ENCODE results near the gene OR10C1. TPM values are rescaled to one million over a fixed set of nuclear protein-coding genes. Genes with fewer than 3 reads are reported as not detected.

OR10C1 gene
- total RNA-seq, 1 experiment from 2014 or later = not detected

DNA sequence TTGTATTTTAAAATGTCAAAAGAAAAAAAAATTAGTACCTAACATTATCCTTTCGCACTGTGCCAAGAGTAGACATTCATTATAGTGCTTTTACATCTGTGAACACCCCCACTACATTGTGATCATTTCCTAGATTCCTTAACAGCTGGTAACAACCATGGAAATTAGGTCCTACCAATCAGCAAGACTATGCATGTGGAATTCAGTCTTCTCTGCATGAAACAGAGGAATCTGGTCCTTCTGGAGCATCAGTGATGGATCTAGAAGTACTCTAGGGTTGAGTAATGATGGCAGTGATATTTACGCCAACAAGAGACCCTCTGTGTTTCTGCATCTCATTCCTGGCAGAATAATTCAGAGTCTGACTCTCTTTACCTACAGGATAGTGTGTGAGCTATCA, 14.9 kb upstream of the OR10C1 start:
- POLR2A ChIA-PET (ENCODE audit: unreplicated experiment) = no interaction called here
- intact Hi-C loops (cut with micrococcal nuclease; ENCODE audit: unreplicated experiment) = no loop called here
- no peak overlapping the region for H3K27ac ChIP-seq
- peaks cover 4% of the 10 kb centered on the region; the same call in 1 of the 2 replicates for H3K9me2 ChIP-seq (ENCODE audit: insufficient read depth)
- TF ChIP-seq, protein P1, sequence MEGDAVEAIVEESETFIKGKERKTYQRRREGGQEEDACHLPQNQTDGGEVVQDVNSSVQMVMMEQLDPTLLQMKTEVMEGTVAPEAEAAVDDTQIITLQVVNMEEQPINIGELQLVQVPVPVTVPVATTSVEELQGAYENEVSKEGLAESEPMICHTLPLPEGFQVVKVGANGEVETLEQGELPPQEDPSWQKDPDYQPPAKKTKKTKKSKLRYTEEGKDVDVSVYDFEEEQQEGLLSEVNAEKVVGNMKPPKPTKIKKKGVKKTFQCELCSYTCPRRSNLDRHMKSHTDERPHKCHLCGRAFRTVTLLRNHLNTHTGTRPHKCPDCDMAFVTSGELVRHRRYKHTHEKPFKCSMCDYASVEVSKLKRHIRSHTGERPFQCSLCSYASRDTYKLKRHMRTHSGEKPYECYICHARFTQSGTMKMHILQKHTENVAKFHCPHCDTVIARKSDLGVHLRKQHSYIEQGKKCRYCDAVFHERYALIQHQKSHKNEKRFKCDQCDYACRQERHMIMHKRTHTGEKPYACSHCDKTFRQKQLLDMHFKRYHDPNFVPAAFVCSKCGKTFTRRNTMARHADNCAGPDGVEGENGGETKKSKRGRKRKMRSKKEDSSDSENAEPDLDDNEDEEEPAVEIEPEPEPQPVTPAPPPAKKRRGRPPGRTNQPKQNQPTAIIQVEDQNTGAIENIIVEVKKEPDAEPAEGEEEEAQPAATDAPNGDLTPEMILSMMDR (conservative IDR thresholded peaks at IDR 0.05) = no peak
- TF ChIP-seq EZH2 (IDR thresholded peaks at IDR 0.05; ENCODE audit: low read depth) = no peak
- DNase-seq = no peak
- H4K20me1 ChIP-seq (ENCODE audit: insufficient read depth) = 0 out of 2 replicates have a peak, but pooled peaks cover 2% of the 10 kb centered on the region
- peaks cover 15% of the 10 kb centered on the region; the same call in 1 of the 2 replicates for H3K27me3 ChIP-seq (ENCODE audit: insufficient read depth, low read depth)
- BruUV-seq (replicated peaks) = no TSS peak
- H3K79me2 ChIP-seq (ENCODE audit: low read depth) = no peaks in the 10 kb centered on the region
- H3K9me3 ChIP-seq (ENCODE audit: insufficient read depth, low read depth) = no peaks in the 10 kb centered on the region
- H3K36me3 ChIP-seq (ENCODE audit: low read depth) = no peaks in the 10 kb centered on the region
- H3K4me1 ChIP-seq (replicated peaks; ENCODE audit: insufficient read depth) = no peaks in the 10 kb centered on the region
- no peak overlapping the region for H3K4me2 ChIP-seq
- H3F3A ChIP-seq (ENCODE audit: insufficient read depth, low read depth) = no peaks in the 10 kb centered on the region
- CTCF ChIA-PET = no interaction called here
- H3K4me3 ChIP-seq = no peak overlapping the region
- H2AFZ ChIP-seq = no peak overlapping the region

DNA sequence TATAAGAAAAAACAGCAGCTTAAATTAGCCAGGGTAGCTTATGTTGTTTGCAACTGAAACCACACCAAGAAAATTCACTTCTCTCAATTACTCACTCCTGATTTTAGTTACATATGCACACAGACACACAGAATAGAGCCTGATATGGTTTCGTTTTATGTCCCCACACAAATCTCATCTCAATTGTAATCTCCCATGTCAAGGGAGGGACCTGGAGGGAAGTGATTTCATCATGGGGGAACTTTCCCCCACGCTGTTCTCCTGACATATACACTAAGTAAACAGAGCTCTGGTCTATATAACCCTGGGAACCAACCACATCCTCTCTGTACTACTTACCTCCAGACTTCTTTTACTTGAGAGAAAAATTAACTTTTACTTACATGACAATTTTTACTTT, 14.5 kb upstream of the OR10C1 start:
- Histone ChIP-seq H4K20me1 (ENCODE audit: insufficient read depth) (0 out of 2 replicates have a peak, but pooled peaks cover 2% of the 10 kb centered on the region), H3K4me3 (no peak overlapping the region), H3K27me3 (ENCODE audit: insufficient read depth, low read depth) (peaks cover 17% of the 10 kb centered on the region; the same call in 1 of the 2 replicates), H3F3A (ENCODE audit: insufficient read depth, low read depth) (no peaks in the 10 kb centered on the region), H3K9me2 (ENCODE audit: insufficient read depth) (peaks cover 4% of the 10 kb centered on the region; the same call in 1 of the 2 replicates), H3K36me3 (ENCODE audit: low read depth) (no peaks in the 10 kb centered on the region), H2AFZ (no peak overlapping the region), H3K9me3 (ENCODE audit: insufficient read depth, low read depth) (no peaks in the 10 kb centered on the region), H3K4me1 (replicated peaks; ENCODE audit: insufficient read depth) (no peaks in the 10 kb centered on the region), H3K79me2 (ENCODE audit: low read depth) (no peaks in the 10 kb centered on the region), H3K27ac (no peak overlapping the region), H3K4me2 (no peak overlapping the region)
- ChIA-PET CTCF (no interaction called here), POLR2A (ENCODE audit: unreplicated experiment) (no interaction called here)
- intact Hi-C loops (cut with micrococcal nuclease; ENCODE audit: unreplicated experiment) = no loop called here
- TF ChIP-seq EZH2 (IDR thresholded peaks at IDR 0.05; ENCODE audit: low read depth) = no peak
- TF ChIP-seq, protein P1 (conservative IDR thresholded peaks at IDR 0.05) = no peak
- DNase-seq = no peak
- BruUV-seq (replicated peaks) = no TSS peak

DNA sequence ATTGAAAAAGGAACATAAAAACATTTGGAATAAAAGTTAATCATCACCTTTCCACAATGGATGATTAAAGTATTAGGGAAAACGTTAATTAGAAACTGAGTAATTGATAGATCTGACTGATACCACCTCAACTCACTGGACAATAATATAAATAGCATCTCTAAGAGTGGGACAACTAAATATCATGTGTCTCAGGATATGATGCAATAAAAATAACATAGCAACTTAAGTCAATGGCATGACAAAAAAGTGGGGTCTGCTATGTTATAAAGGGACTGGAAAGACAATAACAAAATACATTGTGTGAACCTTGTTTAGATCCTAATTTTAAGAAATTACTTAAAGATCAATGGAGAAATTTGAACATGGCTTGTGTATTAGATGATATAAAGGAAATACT, 14.0 kb upstream of the OR10C1 start:
- Histone ChIP-seq H3K27me3 (ENCODE audit: insufficient read depth, low read depth) (peaks cover 17% of the 10 kb centered on the region; the same call in 1 of the 2 replicates), H3K4me2 (no peak overlapping the region), H3K79me2 (ENCODE audit: low read depth) (no peaks in the 10 kb centered on the region), H3K4me1 (replicated peaks; ENCODE audit: insufficient read depth) (no peaks in the 10 kb centered on the region), H4K20me1 (ENCODE audit: insufficient read depth) (0 out of 2 replicates have a peak, but pooled peaks cover under 1% of the 10 kb centered on the region), H2AFZ (no peak overlapping the region), H3F3A (ENCODE audit: insufficient read depth, low read depth) (no peaks in the 10 kb centered on the region), H3K9me2 (ENCODE audit: insufficient read depth) (peaks cover 4% of the 10 kb centered on the region; the same call in 1 of the 2 replicates), H3K27ac (no peak overlapping the region), H3K4me3 (no peak overlapping the region), H3K36me3 (ENCODE audit: low read depth) (no peaks in the 10 kb centered on the region), H3K9me3 (ENCODE audit: insufficient read depth, low read depth) (no peaks in the 10 kb centered on the region)
- TF ChIP-seq, protein P1 (conservative IDR thresholded peaks at IDR 0.05) = no peak
- TF ChIP-seq EZH2 (IDR thresholded peaks at IDR 0.05; ENCODE audit: low read depth) = no peak
- DNase-seq = no peak
- no TSS peak for BruUV-seq (replicated peaks)
- ChIA-PET POLR2A (ENCODE audit: unreplicated experiment) (no interaction called here), CTCF (no interaction called here)
- intact Hi-C loops (cut with micrococcal nuclease; ENCODE audit: unreplicated experiment) = no loop called here

Measured in PC-9 (cell line).